ENCODE measurements around the gene DPP7. TPM values are rescaled to one million over a fixed set of nuclear protein-coding genes. Genes with fewer than 3 reads are reported as not detected.

DPP7 gene
- total RNA-seq, 1 donor from 2014 or later: 152 TPM

DNA sequence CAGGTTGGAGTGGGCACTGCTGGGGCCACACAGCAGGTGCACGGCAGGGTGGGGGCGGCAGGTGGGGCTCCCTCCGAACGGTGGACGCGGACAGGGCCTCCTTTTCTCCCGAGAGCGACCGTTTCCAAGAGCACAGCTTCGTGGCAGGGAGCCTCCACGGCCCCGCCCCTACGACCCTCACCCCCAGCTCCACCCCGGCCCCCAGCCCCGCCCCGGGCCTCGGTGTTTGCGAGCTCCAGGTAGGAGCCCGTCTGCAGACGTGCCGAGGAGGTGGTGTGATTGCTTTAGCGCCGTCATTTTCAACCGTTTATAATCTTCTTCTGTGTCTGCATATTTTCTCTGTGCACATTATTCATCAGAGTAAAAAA is 33.2 kb upstream of the DPP7 start:
- Histone ChIP-seq H3K4me1 (no peaks in the 10 kb centered on the region), H3K36me3 (no peaks in the 10 kb centered on the region), H3K4me3 (no peak overlapping the region), H3K27me3 (no peaks in the 10 kb centered on the region), H3K9me3 (no peaks in the 10 kb centered on the region), H3K27ac (no peak overlapping the region)
- TF ChIP-seq POLR2A (IDR thresholded peaks at IDR 0.05): no peak
- TF ChIP-seq, protein P1, sequence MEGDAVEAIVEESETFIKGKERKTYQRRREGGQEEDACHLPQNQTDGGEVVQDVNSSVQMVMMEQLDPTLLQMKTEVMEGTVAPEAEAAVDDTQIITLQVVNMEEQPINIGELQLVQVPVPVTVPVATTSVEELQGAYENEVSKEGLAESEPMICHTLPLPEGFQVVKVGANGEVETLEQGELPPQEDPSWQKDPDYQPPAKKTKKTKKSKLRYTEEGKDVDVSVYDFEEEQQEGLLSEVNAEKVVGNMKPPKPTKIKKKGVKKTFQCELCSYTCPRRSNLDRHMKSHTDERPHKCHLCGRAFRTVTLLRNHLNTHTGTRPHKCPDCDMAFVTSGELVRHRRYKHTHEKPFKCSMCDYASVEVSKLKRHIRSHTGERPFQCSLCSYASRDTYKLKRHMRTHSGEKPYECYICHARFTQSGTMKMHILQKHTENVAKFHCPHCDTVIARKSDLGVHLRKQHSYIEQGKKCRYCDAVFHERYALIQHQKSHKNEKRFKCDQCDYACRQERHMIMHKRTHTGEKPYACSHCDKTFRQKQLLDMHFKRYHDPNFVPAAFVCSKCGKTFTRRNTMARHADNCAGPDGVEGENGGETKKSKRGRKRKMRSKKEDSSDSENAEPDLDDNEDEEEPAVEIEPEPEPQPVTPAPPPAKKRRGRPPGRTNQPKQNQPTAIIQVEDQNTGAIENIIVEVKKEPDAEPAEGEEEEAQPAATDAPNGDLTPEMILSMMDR (IDR thresholded peaks at IDR 0.05): no peak
- TF ChIP-seq POLR2AphosphoS5 (IDR thresholded peaks at IDR 0.05; ENCODE audit: insufficient read depth in 1 of 2, low read depth in 1 of 2): no peak
- no peak for DNase-seq (ENCODE audit: extremely low spot score in 2 of 2)
- intact Hi-C loops (cut with DNase I): no loop called here

DNA sequence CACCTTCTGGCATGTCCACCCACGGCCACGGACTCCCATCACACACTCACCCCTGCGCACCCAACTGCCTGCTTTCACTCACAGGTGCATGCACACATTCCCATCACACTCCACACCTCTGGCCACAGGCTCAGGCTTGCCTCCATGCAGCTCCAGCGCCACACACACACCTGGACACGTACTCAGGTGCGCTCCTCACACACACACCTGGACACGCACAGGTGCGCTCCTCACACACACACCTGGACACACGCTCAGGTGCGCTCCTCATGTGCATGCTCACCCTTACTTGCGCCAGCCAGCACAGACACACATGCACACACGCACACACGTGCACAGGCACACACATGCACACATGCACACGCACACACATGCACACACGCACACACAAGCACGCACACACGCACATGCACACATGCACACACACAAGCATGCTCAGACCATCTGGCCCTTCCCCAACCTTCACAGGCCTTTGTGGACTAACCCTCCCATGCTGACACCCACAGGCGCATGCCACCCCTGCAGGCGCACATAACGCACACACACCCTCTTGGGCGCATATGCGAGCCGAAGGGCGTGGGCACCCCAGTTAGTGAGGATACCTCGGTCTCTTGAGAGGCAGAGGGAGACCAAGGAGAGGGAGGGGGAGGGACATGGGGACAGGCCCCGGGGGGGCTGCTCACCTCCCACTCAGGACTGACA is 32.7 kb upstream of the DPP7 start:
- no peaks in the 10 kb centered on the region for H3K36me3 ChIP-seq
- H3K4me1 ChIP-seq: no peaks in the 10 kb centered on the region
- DNase-seq (ENCODE audit: extremely low spot score in 2 of 2): no peak
- no peak for TF ChIP-seq POLR2AphosphoS5 (IDR thresholded peaks at IDR 0.05; ENCODE audit: insufficient read depth in 1 of 2, low read depth in 1 of 2)
- TF ChIP-seq, protein P1 (IDR thresholded peaks at IDR 0.05): no peak
- TF ChIP-seq POLR2A (IDR thresholded peaks at IDR 0.05): no peak
- H3K4me3 ChIP-seq: no peak overlapping the region
- no peaks in the 10 kb centered on the region for H3K27me3 ChIP-seq
- H3K27ac ChIP-seq: no peak overlapping the region
- intact Hi-C loops (cut with DNase I): no loop called here
- H3K9me3 ChIP-seq: no peaks in the 10 kb centered on the region

DNA sequence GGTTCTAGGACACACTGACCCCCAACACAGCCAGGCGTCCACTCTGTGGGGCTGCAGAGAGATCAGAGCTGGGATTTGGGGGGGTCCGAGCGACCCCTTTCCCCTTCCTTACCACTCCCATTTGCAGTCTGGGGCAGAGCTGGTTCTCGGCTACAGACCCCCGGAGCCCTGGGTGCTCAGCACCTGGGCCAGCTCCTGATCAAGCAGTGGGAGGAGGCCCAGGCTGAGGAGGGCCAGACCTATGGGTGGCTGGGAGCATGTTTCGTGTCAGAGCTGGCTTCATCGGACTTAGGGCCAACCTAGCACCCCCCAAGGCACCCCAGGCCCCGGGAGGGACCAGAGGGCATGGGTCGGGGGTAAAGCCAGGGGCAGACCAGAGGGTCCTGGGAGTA is 32.0 kb upstream of the DPP7 start:
- TF ChIP-seq POLR2A (IDR thresholded peaks at IDR 0.05) (no peak), POLR2AphosphoS5 (IDR thresholded peaks at IDR 0.05; ENCODE audit: insufficient read depth in 1 of 2, low read depth in 1 of 2) (no peak)
- intact Hi-C loops (cut with DNase I): no loop called here
- Histone ChIP-seq H3K27me3 (no peaks in the 10 kb centered on the region), H3K27ac (no peak overlapping the region), H3K4me3 (no peak overlapping the region), H3K9me3 (no peaks in the 10 kb centered on the region), H3K4me1 (no peaks in the 10 kb centered on the region), H3K36me3 (no peaks in the 10 kb centered on the region)
- no peak for DNase-seq (ENCODE audit: extremely low spot score in 2 of 2)

DNA sequence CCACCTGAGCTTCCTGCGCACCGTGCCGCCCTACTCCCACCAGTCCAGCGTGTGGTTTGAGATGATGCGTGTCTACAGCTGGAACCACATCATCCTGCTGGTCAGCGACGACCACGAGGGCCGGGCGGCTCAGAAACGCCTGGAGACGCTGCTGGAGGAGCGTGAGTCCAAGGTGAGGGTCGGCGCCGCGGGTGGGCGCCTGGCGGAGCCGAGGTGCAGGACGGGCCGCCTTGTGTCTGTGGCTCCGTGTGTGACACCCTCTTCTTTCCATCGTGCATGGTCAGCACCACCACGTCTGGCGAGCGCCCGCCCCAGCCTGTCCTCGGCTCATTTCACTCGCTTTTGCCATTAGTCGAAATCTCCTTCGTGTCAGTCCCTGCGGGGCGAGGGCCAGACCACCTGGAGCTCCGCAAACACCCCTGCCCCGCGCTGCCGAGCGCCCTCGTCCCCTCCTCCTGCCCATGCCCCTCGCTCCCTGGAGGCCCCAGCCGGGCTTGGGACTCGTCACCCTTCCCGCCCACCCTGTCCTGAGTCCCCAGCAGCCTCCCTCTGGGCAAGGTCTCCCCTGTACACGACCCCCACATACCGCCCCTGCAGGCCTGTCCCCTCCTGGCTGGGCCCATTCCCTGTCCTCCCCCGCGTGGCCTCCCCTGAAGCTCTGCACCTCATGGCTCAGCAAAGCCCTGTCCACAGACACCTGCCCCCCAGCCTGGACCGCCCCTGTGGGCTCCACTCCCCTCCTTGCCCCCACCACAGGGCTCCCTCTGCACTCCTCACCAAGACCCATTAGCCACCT is 31.4 kb upstream of the DPP7 start:
- Histone ChIP-seq H3K36me3 (no peaks in the 10 kb centered on the region), H3K4me3 (no peak overlapping the region), H3K27me3 (no peaks in the 10 kb centered on the region), H3K27ac (no peak overlapping the region), H3K4me1 (no peaks in the 10 kb centered on the region), H3K9me3 (no peaks in the 10 kb centered on the region)
- intact Hi-C loops (cut with DNase I): no loop called here
- DNase-seq (ENCODE audit: extremely low spot score in 2 of 2): no peak
- TF ChIP-seq POLR2AphosphoS5 (IDR thresholded peaks at IDR 0.05; ENCODE audit: insufficient read depth in 1 of 2, low read depth in 1 of 2) (no peak), POLR2A (IDR thresholded peaks at IDR 0.05) (no peak)
- TF ChIP-seq, protein P1 (IDR thresholded peaks at IDR 0.05): no peak

DNA sequence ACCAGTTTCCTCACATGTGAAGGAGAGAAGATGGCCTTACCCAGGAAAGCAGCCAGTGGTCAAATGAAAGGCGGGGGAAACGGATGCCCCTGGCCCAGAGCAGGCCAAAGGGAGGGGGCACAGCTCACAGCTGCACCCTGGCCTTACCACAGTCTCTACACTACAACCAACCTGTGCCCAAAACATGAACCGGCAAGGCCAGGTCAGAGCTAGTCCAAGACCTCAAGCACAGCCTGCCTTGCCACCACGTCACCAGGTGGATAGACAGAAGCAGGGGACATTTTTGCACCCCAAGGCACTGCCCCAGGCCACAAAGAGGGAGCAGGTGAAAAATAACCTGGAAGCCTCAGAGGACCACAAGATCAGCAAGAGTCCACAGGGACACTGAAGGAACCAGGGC is 28.9 kb upstream of the DPP7 start:
- no peaks in the 10 kb centered on the region for H3K36me3 ChIP-seq
- H3K9me3 ChIP-seq: no peaks in the 10 kb centered on the region
- DNase-seq (ENCODE audit: extremely low spot score in 2 of 2): no peak
- no peak overlapping the region for H3K27ac ChIP-seq
- no peak overlapping the region for H3K4me3 ChIP-seq
- intact Hi-C loops (cut with DNase I): no loop called here
- no peaks in the 10 kb centered on the region for H3K27me3 ChIP-seq
- peaks cover 6% of the 10 kb centered on the region for H3K4me1 ChIP-seq
- TF ChIP-seq, protein P1 (IDR thresholded peaks at IDR 0.05): no peak
- TF ChIP-seq POLR2AphosphoS5 (IDR thresholded peaks at IDR 0.05; ENCODE audit: insufficient read depth in 1 of 2, low read depth in 1 of 2) (no peak), POLR2A (IDR thresholded peaks at IDR 0.05) (no peak)

Measured in vagina (tissue), 2 donors.